ENCODE results near the gene MAP4K5.

DNA sequence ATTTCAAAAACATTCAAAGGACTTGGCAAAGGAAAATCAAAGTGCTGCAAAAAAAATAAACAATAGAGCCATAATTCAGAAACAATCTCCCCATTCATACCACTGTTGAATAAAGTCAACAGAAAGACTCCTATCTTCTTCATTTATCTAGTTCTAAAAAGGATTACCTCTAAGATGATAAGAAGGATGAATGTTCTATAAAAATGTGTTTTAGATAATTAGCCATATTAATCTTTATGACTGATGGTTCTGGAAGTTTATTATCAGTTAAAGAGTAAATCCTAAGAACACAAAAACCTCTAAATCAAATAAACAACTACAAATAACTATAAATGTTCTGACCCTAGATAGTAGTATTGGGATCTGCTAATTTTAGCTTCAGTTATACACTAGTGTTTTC is 97.8 kb downstream of the MAP4K5 start:
- TF ChIP-seq POLR2A (IDR thresholded peaks at IDR 0.05), result no peak
- TF ChIP-seq, protein P1, sequence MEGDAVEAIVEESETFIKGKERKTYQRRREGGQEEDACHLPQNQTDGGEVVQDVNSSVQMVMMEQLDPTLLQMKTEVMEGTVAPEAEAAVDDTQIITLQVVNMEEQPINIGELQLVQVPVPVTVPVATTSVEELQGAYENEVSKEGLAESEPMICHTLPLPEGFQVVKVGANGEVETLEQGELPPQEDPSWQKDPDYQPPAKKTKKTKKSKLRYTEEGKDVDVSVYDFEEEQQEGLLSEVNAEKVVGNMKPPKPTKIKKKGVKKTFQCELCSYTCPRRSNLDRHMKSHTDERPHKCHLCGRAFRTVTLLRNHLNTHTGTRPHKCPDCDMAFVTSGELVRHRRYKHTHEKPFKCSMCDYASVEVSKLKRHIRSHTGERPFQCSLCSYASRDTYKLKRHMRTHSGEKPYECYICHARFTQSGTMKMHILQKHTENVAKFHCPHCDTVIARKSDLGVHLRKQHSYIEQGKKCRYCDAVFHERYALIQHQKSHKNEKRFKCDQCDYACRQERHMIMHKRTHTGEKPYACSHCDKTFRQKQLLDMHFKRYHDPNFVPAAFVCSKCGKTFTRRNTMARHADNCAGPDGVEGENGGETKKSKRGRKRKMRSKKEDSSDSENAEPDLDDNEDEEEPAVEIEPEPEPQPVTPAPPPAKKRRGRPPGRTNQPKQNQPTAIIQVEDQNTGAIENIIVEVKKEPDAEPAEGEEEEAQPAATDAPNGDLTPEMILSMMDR (IDR thresholded peaks at IDR 0.05), result no peak
- no peak for TF ChIP-seq POLR2AphosphoS5 (IDR thresholded peaks at IDR 0.05; ENCODE audit: insufficient read depth in 1 of 2, low read depth in 1 of 2)

All from vagina (tissue), 2 donors.